Left kidney (tissue), 1 donor: Measurements from ENCODE around the gene MSL3B.

Source experiments
- DNase-seq: peaks from one replicate; pipeline ENCODE4 v3.0.0-alpha.2; 2013

Gene MSL3B

GRCh38 chr2:233852056-233852455 is 16.1 kb downstream of the MSL3B start:
- DNase-seq, result no peak

DNA sequence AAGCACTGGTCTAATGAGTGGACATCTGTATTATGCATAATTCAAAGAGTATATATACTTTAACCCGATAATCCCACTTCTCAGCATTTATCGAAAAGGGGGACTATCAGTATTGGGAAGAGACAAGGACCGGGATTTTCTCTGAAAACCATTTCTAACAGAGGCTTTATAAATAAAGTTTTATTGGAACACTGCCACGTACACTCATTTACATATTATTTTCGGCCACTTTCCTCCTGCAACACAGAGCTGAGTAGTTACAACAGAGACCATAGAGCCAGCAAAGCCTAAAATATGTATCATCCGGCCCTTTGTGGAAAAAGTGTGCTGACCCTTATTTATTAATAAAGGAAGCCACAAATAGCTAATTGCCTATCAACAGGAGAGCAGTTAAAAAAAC is 17.0 kb downstream of the MSL3B start:
- no peak for DNase-seq

GRCh38 chr2:233850745-233851144 is 17.4 kb downstream of the MSL3B start:
- no peak for DNase-seq

DNA sequence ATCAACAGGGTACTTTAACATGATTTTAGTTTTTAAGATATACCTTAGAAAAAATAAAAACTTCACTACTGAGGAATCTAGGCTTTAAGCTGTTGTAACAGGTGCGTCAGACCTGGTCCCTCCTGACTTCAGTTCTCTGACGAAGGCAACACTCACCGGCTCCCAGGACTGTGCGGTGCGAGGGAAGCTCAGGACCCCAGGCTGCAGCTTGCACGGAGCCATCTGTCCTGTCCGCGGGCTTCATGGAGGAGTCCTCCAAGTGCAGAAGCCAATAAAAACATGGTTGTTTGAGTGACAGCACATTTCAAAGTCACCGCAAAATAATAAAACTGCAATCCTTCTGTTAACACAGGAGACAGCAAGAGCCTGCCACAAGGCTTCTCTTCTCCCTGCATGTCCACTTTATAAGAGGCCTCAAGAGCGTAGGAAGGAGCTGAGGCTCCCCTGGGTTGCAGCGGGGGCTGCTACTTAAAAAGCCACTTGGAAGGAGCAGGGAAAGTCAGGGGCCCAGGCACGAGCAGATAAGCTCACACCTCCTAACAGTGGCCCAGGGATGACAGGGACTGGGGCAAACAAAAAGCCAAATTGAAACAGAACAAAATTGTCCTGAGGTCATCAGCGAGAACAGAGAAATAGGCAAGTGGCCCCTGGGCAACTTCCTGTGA is 18.4 kb downstream of the MSL3B start:
- no peak for DNase-seq

- DNase-seq, result no peak
Measured at GRCh38 chr2:233848276-233848675, 19.9 kb downstream of the MSL3B start.

- DNase-seq, result no peak
Measured at GRCh38 chr2:233847248-233847898, 20.8 kb downstream of the MSL3B start.

GRCh38 chr2:233846387-233847247 is 21.6 kb downstream of the MSL3B start:
- DNase-seq, result no peak

- no peak for DNase-seq
Measured at GRCh38 chr2:233845301-233846060, 22.7 kb downstream of the MSL3B start.

- no peak for DNase-seq
Measured at GRCh38 chr2:233844836-233845235, 23.4 kb downstream of the MSL3B start.

DNA sequence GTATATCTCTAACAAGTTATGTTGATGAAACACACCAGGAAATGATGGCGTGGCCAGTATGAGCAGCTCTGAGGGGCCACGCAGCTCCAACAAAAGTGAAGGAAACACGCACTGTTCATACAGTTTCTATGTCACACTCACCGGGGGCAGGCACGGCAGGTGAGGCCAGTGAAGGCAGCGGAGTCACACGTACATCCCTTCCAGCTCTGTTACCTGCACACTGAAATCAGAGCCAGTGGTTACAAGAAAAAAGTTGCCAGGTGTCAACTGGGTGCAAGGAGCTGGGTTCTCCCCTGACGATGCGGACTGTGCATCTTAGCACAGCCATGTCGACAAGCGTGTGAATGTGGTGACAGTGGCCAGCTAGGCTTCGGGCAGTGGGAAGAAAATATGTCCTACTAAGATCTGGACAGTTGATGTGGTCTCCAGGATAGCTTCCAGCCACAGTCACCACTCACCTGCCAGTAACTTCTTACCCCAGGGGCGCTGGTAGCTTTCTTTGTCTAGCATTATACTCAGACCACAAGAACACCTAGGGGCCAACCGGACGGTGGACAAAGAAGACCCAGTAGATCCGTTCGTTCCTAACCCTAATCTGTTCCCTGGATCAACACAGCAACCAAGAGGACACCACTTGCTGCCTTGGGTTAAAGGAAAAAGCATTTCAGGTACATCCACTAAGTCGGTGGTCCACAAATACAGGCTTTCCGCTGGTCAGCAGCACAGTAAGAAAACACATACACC is 23.9 kb downstream of the MSL3B start:
- no peak for DNase-seq

GRCh38 chr2:233841183-233841582 is 27.0 kb downstream of the MSL3B start:
- DNase-seq, result no peak

DNA sequence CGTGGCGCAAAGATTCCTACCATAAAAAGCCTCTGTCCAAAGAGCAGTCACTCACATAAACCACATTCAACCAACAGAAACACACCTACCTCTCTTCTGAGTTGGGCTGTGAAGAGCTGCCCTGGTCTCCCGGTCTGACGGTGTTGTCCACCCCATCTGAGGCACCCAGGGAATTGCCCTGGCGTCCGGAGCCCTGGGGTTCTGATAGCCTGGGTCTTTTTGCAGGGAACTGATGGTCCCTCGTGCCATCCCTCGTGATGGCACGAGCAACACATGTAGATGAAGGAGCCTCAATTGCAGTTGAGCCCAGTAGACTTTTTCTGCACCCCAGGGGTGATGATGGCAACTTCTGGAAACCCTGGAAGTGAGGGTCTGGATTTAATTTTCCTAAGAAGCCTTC is 27.7 kb downstream of the MSL3B start:
- no peak for DNase-seq

- no peak for DNase-seq
Measured at GRCh38 chr2:233839447-233839820, 28.8 kb downstream of the MSL3B start.

DNA sequence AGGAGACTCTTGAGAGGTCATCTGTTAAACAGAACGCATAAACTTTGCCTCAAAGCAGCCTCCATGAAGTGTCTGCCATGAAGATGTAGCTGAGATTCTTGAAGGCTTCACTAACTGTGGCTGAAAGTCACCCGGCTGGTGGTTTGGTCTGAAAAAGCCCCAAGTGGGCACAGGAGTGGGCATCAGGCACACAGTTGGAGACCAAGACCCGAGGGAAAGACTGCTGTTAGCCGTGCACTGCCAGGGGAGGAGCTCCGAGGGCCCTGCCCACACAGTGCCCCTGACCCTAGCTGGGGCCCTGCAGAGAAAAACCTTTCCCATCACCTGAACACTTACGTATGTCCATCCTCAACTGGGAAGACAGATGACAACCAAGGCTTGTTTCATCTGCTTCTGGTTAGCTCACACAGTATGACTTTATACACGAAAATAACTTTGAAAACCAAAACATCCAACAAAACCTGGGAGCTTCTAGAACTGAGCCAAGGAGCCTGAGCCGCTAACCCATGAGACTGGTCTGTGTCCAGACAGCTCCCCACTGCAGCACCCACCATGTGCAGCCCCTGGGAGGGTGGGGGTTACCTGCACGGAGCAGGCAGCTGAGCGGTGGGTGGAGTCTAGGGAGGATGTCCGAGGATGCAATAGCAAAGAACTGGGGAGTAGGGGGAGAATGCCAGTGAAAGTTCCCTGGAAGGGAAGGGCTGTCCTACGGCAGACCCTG is 29.3 kb downstream of the MSL3B start:
- no peak for DNase-seq

DNA sequence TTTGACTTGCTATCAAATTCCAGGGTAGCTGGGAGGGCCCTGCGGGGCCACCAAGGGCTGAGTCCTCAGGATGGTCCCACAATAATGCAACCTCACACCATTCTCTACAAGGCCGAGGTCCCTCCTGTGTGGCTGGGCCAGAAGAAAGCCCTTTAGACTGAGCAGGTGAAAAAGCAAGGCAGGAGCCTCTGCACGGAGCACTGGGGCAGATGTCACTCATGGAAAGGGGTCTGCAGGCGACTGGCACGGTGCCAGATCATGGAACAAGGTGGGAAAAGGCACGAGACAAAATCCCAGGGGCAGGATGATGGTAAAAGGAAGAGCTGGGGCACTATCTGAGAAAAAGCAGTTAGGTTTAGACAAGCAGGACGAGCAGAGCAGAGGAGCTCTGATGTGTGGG is 29.9 kb downstream of the MSL3B start:
- DNase-seq, result no peak

DNA sequence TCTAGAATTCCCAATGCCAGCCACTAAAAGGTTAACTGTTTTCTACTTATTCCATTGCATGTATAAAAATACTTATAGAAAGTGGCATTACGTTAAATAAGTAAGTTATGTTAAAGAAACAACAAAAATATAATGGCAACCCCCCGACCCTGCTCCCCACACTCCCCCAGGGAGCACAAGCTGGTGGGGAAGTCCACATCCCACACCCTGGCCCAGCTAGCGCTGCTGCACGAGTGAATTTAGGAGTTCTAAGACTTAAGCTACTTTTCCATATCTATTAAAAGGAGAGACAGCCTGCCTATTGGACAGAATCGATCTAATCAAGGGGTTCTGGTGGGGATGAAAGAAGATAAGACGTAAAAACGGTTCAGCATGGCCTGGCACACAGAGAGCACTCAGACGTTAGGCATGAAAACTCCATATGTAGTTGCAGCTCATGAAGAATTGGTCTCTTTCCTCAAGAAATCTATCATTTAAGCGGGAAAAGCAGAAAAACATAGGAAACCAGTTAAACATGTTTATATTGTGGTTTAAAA is 30.4 kb downstream of the MSL3B start:
- no peak for DNase-seq

DNA sequence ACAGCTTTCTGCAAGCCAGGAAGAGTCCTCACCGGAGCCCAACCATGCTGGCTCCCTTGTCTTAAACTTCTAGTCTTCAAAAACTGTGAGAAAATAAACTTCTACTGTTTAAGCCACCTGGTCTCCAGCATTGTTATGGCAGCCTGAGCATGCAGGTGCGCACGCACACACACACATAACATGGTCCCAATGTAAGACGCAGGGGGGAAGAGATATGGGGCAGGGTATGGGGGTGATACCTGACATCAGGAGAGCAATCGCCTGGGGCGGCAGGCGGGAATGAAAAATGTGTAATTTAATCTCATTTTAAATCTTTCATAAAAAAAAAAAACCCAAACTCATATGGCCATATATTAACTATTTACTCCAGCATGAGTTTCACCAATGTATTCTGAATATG is 31.8 kb downstream of the MSL3B start:
- DNase-seq, result no peak

GRCh38 chr2:233835230-233836186 is 32.7 kb downstream of the MSL3B start:
- DNase-seq, result no peak

- no peak for DNase-seq
Measured at GRCh38 chr2:233833345-233833744, 34.8 kb downstream of the MSL3B start.
